SK-N-SH (cell line): ENCODE data around the gene MATN1. TPM values are rescaled to one million over a fixed set of nuclear protein-coding genes. Genes with fewer than 3 reads are reported as not detected.

ENCODE experiments used
- CTCF ChIA-PET: fragments of 300-600, 350-600 bp; formaldehyde crosslinking; extraction: SDS; loops from one replicate; lab custom pipeline; 2021; lab: Yijun Ruan, JAX
- POLR2A ChIA-PET: fragments of 350-600 bp; sonication (Branson Sonifier 250); formaldehyde crosslinking; extraction: SDS; loops from one replicate; lab custom pipeline; 2020; ENCODE audit warnings: antibody characterized with exemption, inconsistent platforms; lab: Yijun Ruan, JAX
- DNase-seq: peaks from one replicate; pipeline ENCODE4 v3.0.0; 2012
- H2AFZ ChIP-seq: fragments of 200-600 bp; sonication (generic); 2 replicates; pipeline ENCODE4 v1.8.1; 2016; ENCODE audit warnings: antibody characterized with exemption, mild to moderate bottlenecking, low read depth
- H3F3A ChIP-seq: fragments of 200-600 bp; sonication (generic); replicated peaks from 2 replicates; pipeline ENCODE3; 2016; ENCODE audit warnings: antibody characterized with exemption, mild to moderate bottlenecking; ENCODE audit not compliant: insufficient read depth
- H3K27ac ChIP-seq, 2 experiments: fragments of 200-500 bp in 1 of 2; fragments of 200-600 bp in 1 of 2; sonication (Bioruptor generic) in 1 of 2; sonication (generic), shearing (Covaris generic) in 1 of 2; 2 replicates each; pipeline versions ENCODE4 v1.5.1 to v1.6.1; 2014 to 2016; ENCODE audit warnings: low read depth in 2 of 2, inconsistent platforms in 1 of 2, low read length in 1 of 2, mild to moderate bottlenecking in 1 of 2, mixed read lengths in 1 of 2
- H3K27me3 ChIP-seq: fragments of 200-600 bp; sonication (generic), shearing (Covaris generic); 2 replicates; pipeline ENCODE4 v1.6.1; 2016; ENCODE audit warnings: mixed run types; ENCODE audit not compliant: insufficient read depth
- H3K36me3 ChIP-seq, 2 experiments: fragments of 200-500 bp in 1 of 2; fragments of 200-600 bp in 1 of 2; sonication (Bioruptor generic) in 1 of 2; sonication (generic) in 1 of 2; replicated peaks in 1 of 2; 2 replicates each; pipeline versions ENCODE3 to v1.5.1; 2014 to 2016; ENCODE audit warnings: low read length in 1 of 2, mild to moderate bottlenecking in 1 of 2; ENCODE audit not compliant: insufficient read depth in 2 of 2, control insufficient read depth in 1 of 2
- H3K4me1 ChIP-seq, 2 experiments: fragments of 200-500 bp in 1 of 2; fragments of 200-600 bp in 1 of 2; sonication (Bioruptor generic) in 1 of 2; sonication (generic), shearing (Covaris generic) in 1 of 2; 2 replicates each; pipeline versions ENCODE4 v1.5.1 to v1.6.1; 2014 to 2016; ENCODE audit warnings: low read depth in 1 of 2, low read length in 1 of 2, mixed run types in 1 of 2; ENCODE audit not compliant: insufficient read depth in 2 of 2, control insufficient read depth in 1 of 2
- H3K4me2 ChIP-seq: fragments of 200-600 bp; sonication (generic), shearing (Covaris generic); 2 replicates; pipeline ENCODE4 v1.6.1; 2017; ENCODE audit warnings: mixed run types
- H3K4me3 ChIP-seq, 2 experiments: fragments of 200-500 bp in 1 of 2; fragments of 200-600 bp in 1 of 2; sonication (Bioruptor generic) in 1 of 2; sonication (generic), shearing (Covaris generic) in 1 of 2; 2 replicates each; pipeline versions ENCODE4 v1.5.1 to v1.8.1; 2014 to 2016; ENCODE audit warnings: low read depth in 2 of 2, inconsistent platforms in 1 of 2, low read length in 1 of 2, mild to moderate bottlenecking in 1 of 2, mixed read lengths in 1 of 2, moderate library complexity in 1 of 2
- H3K79me2 ChIP-seq: fragments of 200-600 bp; sonication (generic); 2 replicates; pipeline ENCODE4 v1.8.1; 2017; ENCODE audit warnings: mild to moderate bottlenecking; ENCODE audit not compliant: insufficient read depth
- H3K9ac ChIP-seq: fragments of 200-600 bp; sonication (generic); 2 replicates; pipeline ENCODE4 v1.6.1; 2017; ENCODE audit warnings: mixed run types
- H3K9me2 ChIP-seq: fragments of 200-600 bp; sonication (generic); 2 replicates; pipeline ENCODE4 v1.6.1; 2017; ENCODE audit warnings: mixed run types
- H3K9me3 ChIP-seq: fragments of 200-600 bp; sonication (generic); 2 replicates; pipeline ENCODE4 v1.6.1; 2017; ENCODE audit warnings: mixed run types, mild to moderate bottlenecking, moderate library complexity
- H4K20me1 ChIP-seq: fragments of 200-600 bp; sonication (generic); 2 replicates; pipeline ENCODE4 v1.6.1; 2017; ENCODE audit warnings: mild to moderate bottlenecking, mixed run types; ENCODE audit not compliant: insufficient read depth
- FOSL2 ChIP-seq: IDR thresholded peaks from 2 replicates; pipeline ENCODE4 v1.4.0; 2012; ENCODE audit warnings: low read depth, mild to moderate bottlenecking, moderate library complexity, borderline replicate concordance
- GABPA ChIP-seq: IDR thresholded peaks from 2 replicates; pipeline ENCODE4 v1.4.0; 2012; ENCODE audit warnings: low read depth, mild to moderate bottlenecking
- GATA2 ChIP-seq: sonication (generic); formaldehyde crosslinking; IDR thresholded peaks from 2 replicates; pipeline ENCODE4 v1.5.0; 2020; ENCODE audit warnings: mild to moderate bottlenecking, missing genetic modification reagents
- MXI1 ChIP-seq: IDR thresholded peaks from 2 replicates; pipeline ENCODE4 v1.6.1; 2012; ENCODE audit warnings: mild to moderate bottlenecking, low read depth, low read length, improper control_type of control experiment
- NFIC ChIP-seq: IDR thresholded peaks from 2 replicates; pipeline ENCODE4 v1.4.0; 2012; ENCODE audit warnings: borderline replicate concordance
- RAD21 ChIP-seq: IDR thresholded peaks from 2 replicates; pipeline ENCODE4 v1.6.1; 2012; ENCODE audit warnings: mild to moderate bottlenecking, low read length
- RCOR1 ChIP-seq: fragments of 150-350 bp; IDR thresholded peaks from 2 replicates; pipeline ENCODE4 v1.6.1; 2017; ENCODE audit warnings: antibody characterized with exemption, low read length
- SIN3A ChIP-seq: IDR thresholded peaks from 2 replicates; pipeline ENCODE4 v1.6.1; 2012; ENCODE audit warnings: low read depth, mild to moderate bottlenecking, low read length, moderate library complexity, borderline replicate concordance
- TCF12 ChIP-seq: IDR thresholded peaks from 2 replicates; pipeline ENCODE4 v1.4.0; 2012
- YY1 ChIP-seq: IDR thresholded peaks from 2 replicates; pipeline ENCODE4 v1.4.0; 2012; ENCODE audit warnings: low read depth, mild to moderate bottlenecking
- WGBS: methylation state at CpG from one replicate; pipeline ENCODE4 v1.1.6; 2017; ENCODE audit warnings: low lambda C conversion rate; 5-methylcytosine and 5-hydroxymethylcytosine counted together
- polyA plus RNA-seq, 3 experiments: library from polyadenylated mRNA; depleted of rRNA; stranded (reverse); fragments of >200 nt; gene quantifications; 2 replicates each; pipeline ENCODE4 v1.2.3, GENCODE V29; 2012
- TF ChIP-seq, protein P1 (sequence below): IDR thresholded peaks from 2 replicates; pipeline ENCODE4 v1.4.0; 2012; ENCODE audit warnings: low read depth
- TF ChIP-seq, protein P2 (sequence below): IDR thresholded peaks from 2 replicates; pipeline ENCODE4; 2012
- TF ChIP-seq, protein P3 (sequence below): fragments of 200-600 bp; sonication (generic); IDR thresholded peaks from 2 replicates; pipeline ENCODE4 v1.6.1; 2017; ENCODE audit warnings: antibody characterized with exemption, mild to moderate bottlenecking, moderate library complexity
- TF ChIP-seq, protein P4 (sequence below): fragments of 150-350 bp; IDR thresholded peaks from 2 replicates; pipeline ENCODE4 v1.6.1; 2017; ENCODE audit warnings: antibody characterized with exemption, low read length, low read depth, borderline replicate concordance

Gene MATN1
- polyA plus RNA-seq, 1 of the 3 experiments (the other 2 are of a cell fraction): 0.23 TPM

DNA sequence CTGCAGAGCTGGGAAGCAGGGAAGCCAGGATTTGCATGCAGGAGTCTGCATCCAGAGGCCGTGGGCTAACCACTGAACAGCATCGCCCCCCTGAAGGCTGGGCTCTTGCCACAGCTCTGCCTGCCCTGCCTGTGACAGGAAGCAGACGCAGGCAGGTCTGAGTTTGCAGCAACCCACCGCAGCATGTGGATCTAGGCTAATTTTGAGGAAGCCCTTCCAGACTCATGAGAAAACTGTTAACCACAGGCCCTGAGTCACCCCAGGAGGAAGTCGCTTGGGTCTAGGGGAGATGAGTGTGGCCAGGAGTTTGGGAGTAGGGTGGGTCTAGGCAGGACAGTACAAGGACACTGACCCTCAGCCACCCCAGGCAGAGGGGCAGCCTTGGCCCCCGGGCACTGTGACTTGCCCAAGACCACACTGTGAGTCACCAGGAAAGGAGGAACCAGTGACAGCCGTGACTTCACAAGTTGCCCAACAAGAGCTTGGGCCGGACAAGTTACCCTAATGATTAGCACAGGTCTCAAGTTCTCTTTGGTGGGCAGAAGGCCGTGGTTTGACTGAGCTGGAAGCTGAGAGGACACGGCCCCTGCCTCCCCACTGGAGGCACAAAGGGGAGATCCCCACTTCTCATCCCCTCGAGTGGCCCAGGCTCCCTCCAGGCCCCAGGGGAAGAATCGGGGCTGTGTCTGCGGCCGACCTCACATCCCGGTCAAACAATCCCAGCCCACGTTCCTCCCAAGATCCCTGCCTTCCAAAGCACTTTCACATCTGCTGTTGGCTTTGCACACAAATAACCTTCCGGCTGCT lies 33.4 kb upstream of the MATN1 start:
- CTCF ChIA-PET: interaction anchor here (0.9 to 4.7 kb wide), 6 partner anchors 10 to 102 kb away, joined by 3 to 24 read pairs (median 5); no protein-coding TSS in a partner anchor
- Histone ChIP-seq H3K4me3 (no peak overlapping the region), H3K9me3 (no peaks in the 10 kb centered on the region), H3K4me2 (0 out of 2 replicates have a peak overlapping the region, but pooled peaks have one; percentile 27), H3K9me2 (no peaks in the 10 kb centered on the region), H3K27me3 (no peaks in the 10 kb centered on the region), H3F3A (no peaks in the 10 kb centered on the region), H2AFZ (no peak overlapping the region), H3K79me2 (no peaks in the 10 kb centered on the region), H4K20me1 (no peaks in the 10 kb centered on the region), H3K27ac (peak overlapping the region in 1 of 2 experiments; percentile 14; a peak in 1 of 4 replicates), H3K9ac (no peak overlapping the region), H3K36me3 (no peaks in the 10 kb centered on the region), H3K4me1 (peaks cover 4 to 5% of the 10 kb centered on the region in 2 experiments; a peak in 2 of 4 replicates)
- 62% methylated on average over 14 of the region's 17 CpGs for WGBS
- no peak for DNase-seq
- POLR2A ChIA-PET: no interaction called here
- TF ChIP-seq, protein P1, sequence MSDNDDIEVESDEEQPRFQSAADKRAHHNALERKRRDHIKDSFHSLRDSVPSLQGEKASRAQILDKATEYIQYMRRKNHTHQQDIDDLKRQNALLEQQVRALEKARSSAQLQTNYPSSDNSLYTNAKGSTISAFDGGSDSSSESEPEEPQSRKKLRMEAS: peak; percentile 44; the same call in 1 of the 2 replicates
- TF ChIP-seq RAD21 (no peak), SIN3A (peak; percentile 43; the same call in 1 of the 2 replicates), RCOR1 (no peak), NFIC (no peak), TCF12 (peak; percentile 85), FOSL2 (peak; percentile 54; the same call in 1 of the 2 replicates), GABPA (no peak), MXI1 (no peak), GATA2 (CRISPR knock-in tag) (no peak), YY1 (no peak)
- TF ChIP-seq, protein P2, sequence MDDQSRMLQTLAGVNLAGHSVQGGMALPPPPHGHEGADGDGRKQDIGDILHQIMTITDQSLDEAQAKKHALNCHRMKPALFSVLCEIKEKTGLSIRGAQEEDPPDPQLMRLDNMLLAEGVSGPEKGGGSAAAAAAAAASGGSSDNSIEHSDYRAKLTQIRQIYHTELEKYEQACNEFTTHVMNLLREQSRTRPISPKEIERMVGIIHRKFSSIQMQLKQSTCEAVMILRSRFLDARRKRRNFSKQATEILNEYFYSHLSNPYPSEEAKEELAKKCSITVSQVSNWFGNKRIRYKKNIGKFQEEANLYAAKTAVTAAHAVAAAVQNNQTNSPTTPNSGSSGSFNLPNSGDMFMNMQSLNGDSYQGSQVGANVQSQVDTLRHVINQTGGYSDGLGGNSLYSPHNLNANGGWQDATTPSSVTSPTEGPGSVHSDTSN: peak; percentile 53
- TF ChIP-seq, protein P3, sequence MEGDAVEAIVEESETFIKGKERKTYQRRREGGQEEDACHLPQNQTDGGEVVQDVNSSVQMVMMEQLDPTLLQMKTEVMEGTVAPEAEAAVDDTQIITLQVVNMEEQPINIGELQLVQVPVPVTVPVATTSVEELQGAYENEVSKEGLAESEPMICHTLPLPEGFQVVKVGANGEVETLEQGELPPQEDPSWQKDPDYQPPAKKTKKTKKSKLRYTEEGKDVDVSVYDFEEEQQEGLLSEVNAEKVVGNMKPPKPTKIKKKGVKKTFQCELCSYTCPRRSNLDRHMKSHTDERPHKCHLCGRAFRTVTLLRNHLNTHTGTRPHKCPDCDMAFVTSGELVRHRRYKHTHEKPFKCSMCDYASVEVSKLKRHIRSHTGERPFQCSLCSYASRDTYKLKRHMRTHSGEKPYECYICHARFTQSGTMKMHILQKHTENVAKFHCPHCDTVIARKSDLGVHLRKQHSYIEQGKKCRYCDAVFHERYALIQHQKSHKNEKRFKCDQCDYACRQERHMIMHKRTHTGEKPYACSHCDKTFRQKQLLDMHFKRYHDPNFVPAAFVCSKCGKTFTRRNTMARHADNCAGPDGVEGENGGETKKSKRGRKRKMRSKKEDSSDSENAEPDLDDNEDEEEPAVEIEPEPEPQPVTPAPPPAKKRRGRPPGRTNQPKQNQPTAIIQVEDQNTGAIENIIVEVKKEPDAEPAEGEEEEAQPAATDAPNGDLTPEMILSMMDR: no peak
- TF ChIP-seq, protein P4, sequence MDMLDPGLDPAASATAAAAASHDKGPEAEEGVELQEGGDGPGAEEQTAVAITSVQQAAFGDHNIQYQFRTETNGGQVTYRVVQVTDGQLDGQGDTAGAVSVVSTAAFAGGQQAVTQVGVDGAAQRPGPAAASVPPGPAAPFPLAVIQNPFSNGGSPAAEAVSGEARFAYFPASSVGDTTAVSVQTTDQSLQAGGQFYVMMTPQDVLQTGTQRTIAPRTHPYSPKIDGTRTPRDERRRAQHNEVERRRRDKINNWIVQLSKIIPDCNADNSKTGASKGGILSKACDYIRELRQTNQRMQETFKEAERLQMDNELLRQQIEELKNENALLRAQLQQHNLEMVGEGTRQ: no peak
